ENCODE data around the gene RABL6.
"Not testable (repeated sequence)": the region's sequence is repeated elsewhere in the genome, so short reads cannot be mapped to it uniquely, and the experiment has no call there.

Gene RABL6

GRCh38 chr9:136791516-136792276, 16.1 kb upstream of the RABL6 start:
- Histone ChIP-seq H3K27me3 (ENCODE audit: control insufficient read depth, insufficient read depth, low read length) (no peaks in the 10 kb centered on the region), H3K4me3 (ENCODE audit: low read depth, low read length) (peak overlapping the region; percentile 94), H3K9ac (ENCODE audit: low read depth, low read length) (peak overlapping the region; percentile 70), H3K4me1 (ENCODE audit: control insufficient read depth, insufficient read depth, low read length) (peaks cover 6% of the 10 kb centered on the region), H3K36me3 (ENCODE audit: control insufficient read depth, insufficient read depth, low read length) (peaks cover 12% of the 10 kb centered on the region), H3K9me3 (ENCODE audit: control insufficient read depth, insufficient read depth, low read length) (no peaks in the 10 kb centered on the region)

GRCh38 chr9:136792321-136793085, 15.2 kb upstream of the RABL6 start:
- H3K9ac ChIP-seq (ENCODE audit: low read depth, low read length): peak overlapping the region; percentile 3
- peaks cover 12% of the 10 kb centered on the region for H3K36me3 ChIP-seq (ENCODE audit: control insufficient read depth, insufficient read depth, low read length)
- no peaks in the 10 kb centered on the region for H3K9me3 ChIP-seq (ENCODE audit: control insufficient read depth, insufficient read depth, low read length)
- H3K27me3 ChIP-seq (ENCODE audit: control insufficient read depth, insufficient read depth, low read length): no peaks in the 10 kb centered on the region
- H3K4me1 ChIP-seq (ENCODE audit: control insufficient read depth, insufficient read depth, low read length): peaks cover 6% of the 10 kb centered on the region
- peak overlapping the region; percentile 94 for H3K4me3 ChIP-seq (ENCODE audit: low read depth, low read length)

- no peaks in the 10 kb centered on the region for H3K9me3 ChIP-seq (ENCODE audit: control insufficient read depth, insufficient read depth, low read length)
- no peaks in the 10 kb centered on the region for H3K27me3 ChIP-seq (ENCODE audit: control insufficient read depth, insufficient read depth, low read length)
- no peak overlapping the region for H3K4me3 ChIP-seq (ENCODE audit: low read depth, low read length)
- peaks cover 12% of the 10 kb centered on the region for H3K36me3 ChIP-seq (ENCODE audit: control insufficient read depth, insufficient read depth, low read length)
- no peak overlapping the region for H3K9ac ChIP-seq (ENCODE audit: low read depth, low read length)
- peaks cover 6% of the 10 kb centered on the region for H3K4me1 ChIP-seq (ENCODE audit: control insufficient read depth, insufficient read depth, low read length)
These were observed 14.4 kb upstream of the RABL6 start for GRCh38 chr9:136793086-136793946.

GRCh38 chr9:136794281-136794999, 13.3 kb upstream of the RABL6 start:
- no peak overlapping the region for H3K9ac ChIP-seq (ENCODE audit: low read depth, low read length)

GRCh38 chr9:136795000-136795348, 12.8 kb upstream of the RABL6 start:
- H3K27me3 ChIP-seq (ENCODE audit: control insufficient read depth, insufficient read depth, low read length): peaks cover 9% of the 10 kb centered on the region
- H3K9ac ChIP-seq (ENCODE audit: low read depth, low read length): no peak overlapping the region
- no peaks in the 10 kb centered on the region for H3K9me3 ChIP-seq (ENCODE audit: control insufficient read depth, insufficient read depth, low read length)
- peaks cover 6% of the 10 kb centered on the region for H3K4me1 ChIP-seq (ENCODE audit: control insufficient read depth, insufficient read depth, low read length)
- H3K36me3 ChIP-seq (ENCODE audit: control insufficient read depth, insufficient read depth, low read length): peaks cover 12% of the 10 kb centered on the region
- H3K4me3 ChIP-seq (ENCODE audit: low read depth, low read length): no peak overlapping the region

More at GRCh38 chr9:136794281-136794999, 13.3 kb upstream of the RABL6 start:
- Histone ChIP-seq H3K9me3 (ENCODE audit: control insufficient read depth, insufficient read depth, low read length) (no peaks in the 10 kb centered on the region), H3K4me1 (ENCODE audit: control insufficient read depth, insufficient read depth, low read length) (peaks cover 6% of the 10 kb centered on the region), H3K27me3 (ENCODE audit: control insufficient read depth, insufficient read depth, low read length) (peaks cover 9% of the 10 kb centered on the region), H3K36me3 (ENCODE audit: control insufficient read depth, insufficient read depth, low read length) (peaks cover 12% of the 10 kb centered on the region), H3K4me3 (ENCODE audit: low read depth, low read length) (no peak overlapping the region)

GRCh38 chr9:136796238-136796774, 11.4 kb upstream of the RABL6 start, which contains the start of gene CCDC183:
Gene CCDC183, plus strand, starts transcription at chr9:136796338. Its CDS starts 60 bp downstream, at chr9:136796398.
- Histone ChIP-seq H3K9ac (ENCODE audit: low read depth, low read length) (peak within 1 kb of the TSS; percentile 24), H3K36me3 (ENCODE audit: control insufficient read depth, insufficient read depth, low read length) (peaks cover 12% of the 10 kb centered on the region), H3K27me3 (ENCODE audit: control insufficient read depth, insufficient read depth, low read length) (peaks cover 9% of the 10 kb centered on the region), H3K9me3 (ENCODE audit: control insufficient read depth, insufficient read depth, low read length) (no peaks in the 10 kb centered on the region), H3K4me1 (ENCODE audit: control insufficient read depth, insufficient read depth, low read length) (peaks cover 3% of the 10 kb centered on the region), H3K4me3 (ENCODE audit: low read depth, low read length) (no peak within 1 kb of the TSS)

- H3K4me3 ChIP-seq (ENCODE audit: low read depth, low read length); H3K9ac ChIP-seq (ENCODE audit: low read depth, low read length); H3K4me1 ChIP-seq (ENCODE audit: control insufficient read depth, insufficient read depth, low read length); H3K27me3 ChIP-seq (ENCODE audit: control insufficient read depth, insufficient read depth, low read length); H3K9me3 ChIP-seq (ENCODE audit: control insufficient read depth, insufficient read depth, low read length): not testable (repeated sequence)
- peaks cover 12% of the 10 kb centered on the region for H3K36me3 ChIP-seq (ENCODE audit: control insufficient read depth, insufficient read depth, low read length)
These were observed 10.9 kb upstream of the RABL6 start for GRCh38 chr9:136796775-136797347.

GRCh38 chr9:136798708-136799078, 9.1 kb upstream of the RABL6 start:
- Histone ChIP-seq H3K36me3 (ENCODE audit: control insufficient read depth, insufficient read depth, low read length) (peaks cover 3% of the 10 kb centered on the region), H3K27me3 (ENCODE audit: control insufficient read depth, insufficient read depth, low read length) (peaks cover 9% of the 10 kb centered on the region), H3K9me3 (ENCODE audit: control insufficient read depth, insufficient read depth, low read length) (no peaks in the 10 kb centered on the region), H3K4me1 (ENCODE audit: control insufficient read depth, insufficient read depth, low read length) (peaks cover 3% of the 10 kb centered on the region), H3K4me3 (ENCODE audit: low read depth, low read length) (no peak overlapping the region), H3K9ac (ENCODE audit: low read depth, low read length) (no peak overlapping the region)

- no peak overlapping the region for H3K9ac ChIP-seq (ENCODE audit: low read depth, low read length)
- peaks cover 9% of the 10 kb centered on the region for H3K27me3 ChIP-seq (ENCODE audit: control insufficient read depth, insufficient read depth, low read length)
- peaks cover 2% of the 10 kb centered on the region for H3K36me3 ChIP-seq (ENCODE audit: control insufficient read depth, insufficient read depth, low read length)
- H3K4me3 ChIP-seq (ENCODE audit: low read depth, low read length): peak overlapping the region; percentile 63
- H3K4me1 ChIP-seq (ENCODE audit: control insufficient read depth, insufficient read depth, low read length): peaks cover 3% of the 10 kb centered on the region
- H3K9me3 ChIP-seq (ENCODE audit: control insufficient read depth, insufficient read depth, low read length): no peaks in the 10 kb centered on the region
These were observed 8.5 kb upstream of the RABL6 start for GRCh38 chr9:136799079-136799853.

All from iPS-15b (cell line).